Keratinocyte (primary cell): ENCODE measurements around the gene SAPCD1. TPM values are rescaled to one million over a fixed set of nuclear protein-coding genes. Genes with fewer than 3 reads are reported as not detected.

Source experiments
- DNase-seq: peaks from one replicate; pipeline ENCODE4 v3.0.0-alpha.2; 2011; ENCODE audit warnings: low read depth, missing footprints, low spot score
- FAIRE-seq: peaks from 2 replicates; lab custom pipeline; 2011; peaks lifted over from hg19 to GRCh38; lab: Jason Lieb, UNC
- H2AFZ ChIP-seq: 2 replicates; pipeline ENCODE4 v1.6.0; 2012; ENCODE audit warnings: low read length, control low read depth, inconsistent platforms; ENCODE audit not compliant: control insufficient read depth
- H3K27ac ChIP-seq: 2 replicates; pipeline ENCODE4 v1.5.1; 2011; ENCODE audit warnings: low read length; ENCODE audit not compliant: control insufficient read depth, insufficient read depth
- H3K27me3 ChIP-seq: 3 replicates; pipeline ENCODE4 v1.6.0; 2011; ENCODE audit warnings: low read length; ENCODE audit not compliant: control insufficient read depth, insufficient read depth; ENCODE audit errors: extremely low read depth
- H3K36me3 ChIP-seq, 2 experiments: 2 replicates in 1 of 2; 3 replicates in 1 of 2; pipeline ENCODE4 v1.5.1; 2011; ENCODE audit warnings: low read length in 2 of 2, mild to moderate bottlenecking in 1 of 2; ENCODE audit not compliant: control insufficient read depth in 2 of 2, insufficient read depth in 2 of 2; ENCODE audit errors: extremely low read depth in 1 of 2
- H3K4me1 ChIP-seq: 3 replicates; pipeline ENCODE4 v1.5.1; 2011; ENCODE audit warnings: low read length; ENCODE audit not compliant: control insufficient read depth, insufficient read depth; ENCODE audit errors: extremely low read depth
- H3K4me2 ChIP-seq: 3 replicates; pipeline ENCODE4 v1.6.0; 2011; ENCODE audit warnings: low read depth, low read length; ENCODE audit not compliant: control insufficient read depth, insufficient read depth; ENCODE audit errors: extremely low read depth
- H3K4me3 ChIP-seq, 3 experiments: fragments of 200-600 bp in 1 of 3; sonication (generic) in 1 of 3; 2 replicates in 2 of 3; 3 replicates in 1 of 3; pipeline ENCODE4 v1.5.1; 2011 to 2016; ENCODE audit warnings: low read length in 3 of 3, mild to moderate bottlenecking in 3 of 3, control low read depth in 2 of 3, inconsistent platforms in 1 of 3, low read depth in 1 of 3, mixed read lengths in 1 of 3, mixed run types in 1 of 3, moderate library complexity in 1 of 3; ENCODE audit not compliant: control insufficient read depth in 2 of 3, insufficient read depth in 2 of 3; ENCODE audit errors: extremely low read depth in 1 of 3
- H3K79me2 ChIP-seq: 2 replicates; pipeline ENCODE4 v1.6.0; 2012; ENCODE audit warnings: low read length; ENCODE audit not compliant: control insufficient read depth, insufficient read depth
- H3K9ac ChIP-seq: 3 replicates; pipeline ENCODE4 v1.6.0; 2011; ENCODE audit warnings: low read length; ENCODE audit not compliant: control insufficient read depth, insufficient read depth; ENCODE audit errors: extremely low read depth
- H3K9me1 ChIP-seq: 3 replicates; pipeline ENCODE4 v1.6.0; 2011; ENCODE audit warnings: low read length; ENCODE audit not compliant: control insufficient read depth, insufficient read depth; ENCODE audit errors: extremely low read depth
- H3K9me3 ChIP-seq: 2 replicates; pipeline ENCODE4 v1.5.1; 2012; ENCODE audit warnings: low read depth, low read length; ENCODE audit not compliant: control insufficient read depth
- H4K20me1 ChIP-seq: 3 replicates; pipeline ENCODE4 v1.6.0; 2011; ENCODE audit warnings: low read length; ENCODE audit not compliant: control insufficient read depth, insufficient read depth; ENCODE audit errors: extremely low read depth
- EZH2 ChIP-seq: IDR thresholded peaks from one replicate; pipeline ENCODE4 v1.6.1; 2012; ENCODE audit warnings: inconsistent platforms, mild to moderate bottlenecking, low read length, moderate library complexity
- dilution Hi-C: fragments of 300-500 bp; cut with MboI; formaldehyde crosslinking; loops from one replicate; pipeline ENCODE4 v1.7.0; 2020; ENCODE audit warnings: low sequenced_read_pairs; ENCODE audit not compliant: extremely low pct_ligation_motif_present
- polyA plus RNA-seq, 5 experiments: library from polyadenylated mRNA; depleted of rRNA in 3 of 5; stranded (reverse) in 3 of 5; stranded (forward) in 1 of 5; unstranded in 1 of 5; fragments of >200 nt; gene quantifications; 1 replicate in 1 of 5; 2 replicates in 3 of 5; 3 replicates in 1 of 5; pipeline versions ENCODE4 v1.2.1 to v1.2.3, GENCODE V29; 2011 to 2012; ENCODE audit warnings: missing spikeins in 2 of 5, low read depth in 1 of 5, low replicate concordance in 1 of 5
- TF ChIP-seq, protein P1 (sequence below), 3 experiments: IDR thresholded peaks in 1 of 3; conservative IDR thresholded peaks in 1 of 3; optimal IDR thresholded peaks in 1 of 3; 2 replicates in 2 of 3; 3 replicates in 1 of 3; pipeline versions ENCODE3 to v1.5.1; 2011; ENCODE audit warnings: low read length in 3 of 3, mild to moderate bottlenecking in 3 of 3, moderate library complexity in 2 of 3, control low read depth in 1 of 3, inconsistent platforms in 1 of 3; ENCODE audit not compliant: insufficient read depth in 2 of 3; ENCODE audit errors: extremely low read depth in 1 of 3

Gene SAPCD1
- polyA plus RNA-seq, 1 donor (not counting 4 experiments of a cell fraction or from before 2014, with no cell fraction given) = 2.1 TPM

DNA sequence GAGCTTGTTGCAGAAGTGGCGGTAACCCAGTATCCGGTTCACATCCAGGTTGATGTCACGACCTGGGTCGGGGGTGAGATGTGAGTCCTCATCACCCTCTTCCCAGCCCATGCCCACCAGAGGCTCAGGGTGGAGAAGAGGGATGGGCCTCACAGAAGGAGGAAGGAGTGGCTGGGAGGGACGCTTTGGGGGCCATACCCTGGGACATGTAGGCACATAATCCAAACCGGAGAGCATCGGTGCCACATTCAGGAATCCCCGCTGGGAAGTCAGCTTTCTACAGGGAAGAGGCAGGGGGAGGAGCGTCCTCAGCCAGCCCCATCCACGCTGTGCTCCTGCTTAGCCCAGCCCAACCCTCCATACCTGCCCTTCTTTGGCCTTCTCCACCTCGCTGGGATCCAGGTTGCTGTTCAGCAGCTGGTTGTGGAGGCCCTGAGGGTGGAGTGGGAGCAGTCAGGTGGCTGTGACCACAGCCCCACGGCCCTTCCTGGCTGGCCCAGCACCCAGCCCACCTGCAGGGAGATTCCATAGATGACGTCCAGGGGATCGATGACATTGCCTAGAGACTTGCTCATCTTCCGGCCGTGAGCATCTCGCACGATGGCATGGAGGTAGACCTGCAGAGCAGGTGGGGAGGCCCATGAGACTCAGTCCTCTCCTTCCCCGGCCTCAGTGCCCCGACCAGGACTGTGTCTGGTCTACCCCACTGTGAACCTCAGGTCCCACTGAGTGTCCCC, 18.2 kb downstream of the SAPCD1 start:
- Histone ChIP-seq H3K4me2 (no peak overlapping the region), H3K36me3 (peaks cover 30 to 56% of the 10 kb centered on the region in 2 experiments), H3K27ac (no peak overlapping the region), H3K79me2 (no peaks in the 10 kb centered on the region), H2AFZ (no peak overlapping the region), H3K4me3 (no peak overlapping the region), H3K27me3 (no peaks in the 10 kb centered on the region), H4K20me1 (no peaks in the 10 kb centered on the region), H3K4me1 (peaks cover 18% of the 10 kb centered on the region), H3K9me3 (no peaks in the 10 kb centered on the region), H3K9ac (no peak overlapping the region), H3K9me1 (no peaks in the 10 kb centered on the region)
- no peak for FAIRE-seq
- DNase-seq = no peak
- dilution Hi-C loops = no loop called here
- no peak for TF ChIP-seq EZH2
- TF ChIP-seq, protein P1, sequence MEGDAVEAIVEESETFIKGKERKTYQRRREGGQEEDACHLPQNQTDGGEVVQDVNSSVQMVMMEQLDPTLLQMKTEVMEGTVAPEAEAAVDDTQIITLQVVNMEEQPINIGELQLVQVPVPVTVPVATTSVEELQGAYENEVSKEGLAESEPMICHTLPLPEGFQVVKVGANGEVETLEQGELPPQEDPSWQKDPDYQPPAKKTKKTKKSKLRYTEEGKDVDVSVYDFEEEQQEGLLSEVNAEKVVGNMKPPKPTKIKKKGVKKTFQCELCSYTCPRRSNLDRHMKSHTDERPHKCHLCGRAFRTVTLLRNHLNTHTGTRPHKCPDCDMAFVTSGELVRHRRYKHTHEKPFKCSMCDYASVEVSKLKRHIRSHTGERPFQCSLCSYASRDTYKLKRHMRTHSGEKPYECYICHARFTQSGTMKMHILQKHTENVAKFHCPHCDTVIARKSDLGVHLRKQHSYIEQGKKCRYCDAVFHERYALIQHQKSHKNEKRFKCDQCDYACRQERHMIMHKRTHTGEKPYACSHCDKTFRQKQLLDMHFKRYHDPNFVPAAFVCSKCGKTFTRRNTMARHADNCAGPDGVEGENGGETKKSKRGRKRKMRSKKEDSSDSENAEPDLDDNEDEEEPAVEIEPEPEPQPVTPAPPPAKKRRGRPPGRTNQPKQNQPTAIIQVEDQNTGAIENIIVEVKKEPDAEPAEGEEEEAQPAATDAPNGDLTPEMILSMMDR (optimal IDR thresholded peaks at IDR 0.05 in 1 of 3, IDR thresholded peaks at IDR 0.05 in 1 of 3, conservative IDR thresholded peaks at IDR 0.05 in 1 of 3; ENCODE audit: extremely low read depth in 1 of 3, insufficient read depth in 2 of 3, low read length in 3 of 3) = no peak

DNA sequence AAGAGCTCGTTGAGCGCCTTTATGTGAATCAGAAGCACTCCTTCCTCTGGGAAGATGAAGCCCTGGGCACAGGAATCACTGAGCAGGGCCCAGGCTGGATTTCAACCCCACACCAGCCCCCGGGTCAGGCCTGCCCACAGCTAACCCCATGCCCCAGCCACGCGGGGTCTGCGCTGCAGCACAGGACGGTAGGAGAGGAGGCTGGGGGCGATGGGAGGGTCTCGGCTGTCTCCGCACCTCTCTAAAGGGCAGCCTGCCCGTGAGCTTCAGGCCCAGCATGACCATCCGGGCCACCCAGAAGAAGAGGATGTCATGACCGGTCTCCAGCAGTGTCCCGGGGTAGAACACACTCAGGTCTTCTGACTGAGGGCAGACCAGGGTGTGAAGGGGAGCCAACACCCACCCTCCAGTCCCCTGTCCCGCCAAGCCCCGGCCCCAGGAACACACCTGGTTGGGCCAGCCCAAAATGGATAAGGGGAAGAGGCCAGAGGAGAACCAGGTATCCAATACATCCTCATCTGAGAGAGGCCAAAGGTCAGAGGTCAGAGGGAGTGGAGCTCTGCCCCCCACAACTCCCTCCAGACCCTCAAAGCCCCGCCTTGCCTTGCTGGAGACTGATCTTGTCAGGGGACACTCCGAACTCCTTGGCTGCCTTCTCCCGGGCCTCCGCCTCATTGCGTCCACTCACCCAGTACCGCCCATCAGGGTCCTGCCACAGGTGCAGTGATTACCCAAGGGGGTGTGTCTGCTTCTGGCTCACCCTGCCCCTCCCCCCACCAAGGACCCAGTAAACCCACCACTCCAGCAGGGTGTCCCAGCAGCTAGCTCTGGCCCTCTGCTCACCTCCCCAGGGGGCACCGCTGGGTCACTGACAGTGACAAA, 19.0 kb downstream of the SAPCD1 start:
- H3K9ac ChIP-seq = no peak overlapping the region
- no peak overlapping the region for H3K4me3 ChIP-seq
- H3K4me2 ChIP-seq = no peak overlapping the region
- no peak for DNase-seq
- H2AFZ ChIP-seq = no peak overlapping the region
- no peaks in the 10 kb centered on the region for H3K79me2 ChIP-seq
- no peaks in the 10 kb centered on the region for H4K20me1 ChIP-seq
- no peak overlapping the region for H3K27ac ChIP-seq
- H3K9me3 ChIP-seq = no peaks in the 10 kb centered on the region
- FAIRE-seq = no peak
- H3K4me1 ChIP-seq = peaks cover 10% of the 10 kb centered on the region
- no peaks in the 10 kb centered on the region for H3K9me1 ChIP-seq
- peaks cover 30 to 56% of the 10 kb centered on the region in 2 experiments for H3K36me3 ChIP-seq
- TF ChIP-seq, protein P1 (optimal IDR thresholded peaks at IDR 0.05 in 1 of 3, IDR thresholded peaks at IDR 0.05 in 1 of 3, conservative IDR thresholded peaks at IDR 0.05 in 1 of 3; ENCODE audit: extremely low read depth in 1 of 3, insufficient read depth in 2 of 3, low read length in 3 of 3) = no peak
- no peak for TF ChIP-seq EZH2
- no peaks in the 10 kb centered on the region for H3K27me3 ChIP-seq
- dilution Hi-C loops = no loop called here
